Testis (tissue), 2 donors: ENCODE results near the gene DEPDC5.

Source experiments
- POLR2A ChIP-seq: fragments of 450-650 bp; IDR thresholded peaks from one replicate; pipeline ENCODE4 v1.6.1; 2017; ENCODE audit warnings: antibody characterized with exemption, mild to moderate bottlenecking, moderate library complexity
- TF ChIP-seq, protein P1 (sequence below), 3 experiments: fragments of 450-650 bp in 2 of 3; fragments of 200-600 bp in 1 of 3; sonication (generic) in 1 of 3; IDR thresholded peaks; one replicate each; pipeline ENCODE4 v1.5.1; 2016 to 2019; ENCODE audit warnings: antibody characterized with exemption in 3 of 3, mild to moderate bottlenecking in 2 of 3, moderate library complexity in 1 of 3

- TF ChIP-seq, protein P1, sequence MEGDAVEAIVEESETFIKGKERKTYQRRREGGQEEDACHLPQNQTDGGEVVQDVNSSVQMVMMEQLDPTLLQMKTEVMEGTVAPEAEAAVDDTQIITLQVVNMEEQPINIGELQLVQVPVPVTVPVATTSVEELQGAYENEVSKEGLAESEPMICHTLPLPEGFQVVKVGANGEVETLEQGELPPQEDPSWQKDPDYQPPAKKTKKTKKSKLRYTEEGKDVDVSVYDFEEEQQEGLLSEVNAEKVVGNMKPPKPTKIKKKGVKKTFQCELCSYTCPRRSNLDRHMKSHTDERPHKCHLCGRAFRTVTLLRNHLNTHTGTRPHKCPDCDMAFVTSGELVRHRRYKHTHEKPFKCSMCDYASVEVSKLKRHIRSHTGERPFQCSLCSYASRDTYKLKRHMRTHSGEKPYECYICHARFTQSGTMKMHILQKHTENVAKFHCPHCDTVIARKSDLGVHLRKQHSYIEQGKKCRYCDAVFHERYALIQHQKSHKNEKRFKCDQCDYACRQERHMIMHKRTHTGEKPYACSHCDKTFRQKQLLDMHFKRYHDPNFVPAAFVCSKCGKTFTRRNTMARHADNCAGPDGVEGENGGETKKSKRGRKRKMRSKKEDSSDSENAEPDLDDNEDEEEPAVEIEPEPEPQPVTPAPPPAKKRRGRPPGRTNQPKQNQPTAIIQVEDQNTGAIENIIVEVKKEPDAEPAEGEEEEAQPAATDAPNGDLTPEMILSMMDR (IDR thresholded peaks at IDR 0.05) = no peak
- TF ChIP-seq POLR2A = no peak
These were observed 36.0 kb downstream of the DEPDC5 start for GRCh38 chr22:31789803-31790202.
